ENCODE results near the gene STK32B.

DNA sequence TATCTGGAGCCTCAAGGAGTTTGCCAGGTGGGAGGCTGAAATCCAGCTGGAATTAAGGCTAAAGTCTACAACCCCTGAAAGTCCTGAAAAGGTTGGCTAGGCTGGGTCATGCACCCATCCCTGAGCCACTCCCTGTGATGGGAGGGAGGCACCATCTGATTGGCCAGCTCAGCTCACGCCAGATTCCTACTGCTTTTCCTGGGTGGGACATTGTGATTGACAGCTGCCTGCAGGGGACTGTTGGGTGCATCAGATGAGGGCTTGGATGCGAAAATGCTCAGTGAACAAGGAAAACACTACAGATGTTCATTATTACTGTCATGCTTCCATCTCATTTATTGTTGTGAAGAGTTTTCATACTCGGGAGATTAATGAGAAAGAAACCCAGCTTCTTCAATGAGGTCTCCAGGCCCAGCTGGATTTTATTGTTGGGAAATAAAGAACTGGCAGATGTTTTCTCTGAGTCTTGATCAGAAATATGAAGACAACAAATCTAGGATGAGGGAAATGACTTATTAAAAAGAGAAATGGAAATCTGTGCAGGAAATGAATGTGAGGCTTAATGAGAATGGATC, 185.9 kb downstream of the STK32B start:
- TF ChIP-seq, protein P1, sequence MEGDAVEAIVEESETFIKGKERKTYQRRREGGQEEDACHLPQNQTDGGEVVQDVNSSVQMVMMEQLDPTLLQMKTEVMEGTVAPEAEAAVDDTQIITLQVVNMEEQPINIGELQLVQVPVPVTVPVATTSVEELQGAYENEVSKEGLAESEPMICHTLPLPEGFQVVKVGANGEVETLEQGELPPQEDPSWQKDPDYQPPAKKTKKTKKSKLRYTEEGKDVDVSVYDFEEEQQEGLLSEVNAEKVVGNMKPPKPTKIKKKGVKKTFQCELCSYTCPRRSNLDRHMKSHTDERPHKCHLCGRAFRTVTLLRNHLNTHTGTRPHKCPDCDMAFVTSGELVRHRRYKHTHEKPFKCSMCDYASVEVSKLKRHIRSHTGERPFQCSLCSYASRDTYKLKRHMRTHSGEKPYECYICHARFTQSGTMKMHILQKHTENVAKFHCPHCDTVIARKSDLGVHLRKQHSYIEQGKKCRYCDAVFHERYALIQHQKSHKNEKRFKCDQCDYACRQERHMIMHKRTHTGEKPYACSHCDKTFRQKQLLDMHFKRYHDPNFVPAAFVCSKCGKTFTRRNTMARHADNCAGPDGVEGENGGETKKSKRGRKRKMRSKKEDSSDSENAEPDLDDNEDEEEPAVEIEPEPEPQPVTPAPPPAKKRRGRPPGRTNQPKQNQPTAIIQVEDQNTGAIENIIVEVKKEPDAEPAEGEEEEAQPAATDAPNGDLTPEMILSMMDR (IDR thresholded peaks at IDR 0.05) = no peak
- no peak for TF ChIP-seq ZFX (IDR thresholded peaks at IDR 0.05; ENCODE audit: borderline replicate concordance)

Measured in 22Rv1 (cell line).